Neuronal stem cell (in vitro differentiated cells): ENCODE measurements around the gene CHN2.
"Not testable (repeated sequence)": the region's sequence is repeated elsewhere in the genome, so short reads cannot be mapped to it uniquely, and the experiment has no call there.

Experiments used
- DNase-seq: peaks from one replicate; pipeline ENCODE4 v3.0.0-alpha.2; 2013; ENCODE audit warnings: low spot score
- H2AFZ ChIP-seq: one replicate; pipeline ENCODE4 v1.6.1; 2013; ENCODE audit warnings: mild to moderate bottlenecking, low read length, inconsistent platforms
- H2AK5ac ChIP-seq: 2 replicates; pipeline ENCODE4 v1.6.1; 2013; ENCODE audit warnings: low read depth, mild to moderate bottlenecking, inconsistent platforms, low read length, moderate library complexity, mixed read lengths
- H2BK120ac ChIP-seq: 2 replicates; pipeline ENCODE4 v1.6.1; 2013; ENCODE audit warnings: low read depth, mild to moderate bottlenecking, inconsistent platforms, low read length, moderate library complexity, mixed read lengths
- H2BK12ac ChIP-seq: one replicate; pipeline ENCODE4 v1.6.1; 2013; ENCODE audit warnings: low read length, inconsistent platforms
- H2BK15ac ChIP-seq: 2 replicates; pipeline ENCODE4 v1.6.1; 2013; ENCODE audit warnings: mild to moderate bottlenecking, low read length, inconsistent platforms, mixed read lengths
- H2BK5ac ChIP-seq: one replicate; pipeline ENCODE4 v1.6.1; 2013; ENCODE audit warnings: inconsistent platforms, mild to moderate bottlenecking, low read length, moderate library complexity
- H3K14ac ChIP-seq: one replicate; pipeline ENCODE4 v1.6.1; 2013; ENCODE audit warnings: low read length, inconsistent platforms
- H3K18ac ChIP-seq: 2 replicates; pipeline ENCODE4 v1.6.1; 2013; ENCODE audit warnings: low read length, inconsistent platforms
- H3K23ac ChIP-seq: 2 replicates; pipeline ENCODE4 v1.6.1; 2013; ENCODE audit warnings: low read depth, mild to moderate bottlenecking, mixed read lengths, low read length, inconsistent platforms; ENCODE audit not compliant: poor library complexity
- H3K27ac ChIP-seq: replicated peaks from 3 replicates; pipeline ENCODE4 v1.5.1; 2013; ENCODE audit warnings: low read length, inconsistent platforms
- H3K27me3 ChIP-seq, 3 experiments: 2 replicates each; pipeline ENCODE4 v1.6.1; 2013; ENCODE audit warnings: low read length in 3 of 3, mild to moderate bottlenecking in 2 of 3, inconsistent platforms in 1 of 3, low read depth in 1 of 3, mixed read lengths in 1 of 3, moderate library complexity in 1 of 3; ENCODE audit not compliant: control insufficient read depth in 3 of 3, insufficient read depth in 3 of 3
- H3K36me3 ChIP-seq, 2 donors: replicated peaks in 1 of 2; 2 replicates each; pipeline ENCODE4 v1.6.1; 2013; ENCODE audit warnings: low read length in 2 of 2; ENCODE audit not compliant: control insufficient read depth in 2 of 2, insufficient read depth in 2 of 2
- H3K4ac ChIP-seq: 2 replicates; pipeline ENCODE4 v1.6.1; 2013; ENCODE audit warnings: inconsistent platforms, mild to moderate bottlenecking, low read length, moderate library complexity
- H3K4me1 ChIP-seq, 2 donors: 1 replicate in 1 of 2; 2 replicates in 1 of 2; pipeline ENCODE4 v1.6.1; 2013; ENCODE audit warnings: low read length in 2 of 2, low read depth in 1 of 2; ENCODE audit not compliant: control insufficient read depth in 2 of 2, insufficient read depth in 1 of 2
- H3K4me2 ChIP-seq: one replicate; pipeline ENCODE4 v1.6.1; 2013; ENCODE audit warnings: mild to moderate bottlenecking, low read length, inconsistent platforms; ENCODE audit not compliant: insufficient read depth, poor library complexity, severe bottlenecking
- H3K4me3 ChIP-seq, 2 donors: 2 replicates each; pipeline ENCODE4 v1.5.1; 2013; ENCODE audit warnings: low read length in 2 of 2, mild to moderate bottlenecking in 2 of 2, inconsistent platforms in 1 of 2, moderate library complexity in 1 of 2
- H3K79me1 ChIP-seq: one replicate; pipeline ENCODE4 v1.6.1; 2013; ENCODE audit warnings: low read depth, mild to moderate bottlenecking, inconsistent platforms, low read length, moderate library complexity
- H3K9ac ChIP-seq: one replicate; pipeline ENCODE4 v1.6.1; 2013; ENCODE audit warnings: mild to moderate bottlenecking, low read depth, low read length, inconsistent platforms; ENCODE audit not compliant: poor library complexity
- H3K9me3 ChIP-seq, 2 donors: replicated peaks in 1 of 2; 2 replicates each; pipeline versions ENCODE3 to v1.6.1; 2013; ENCODE audit warnings: low read length in 2 of 2, mild to moderate bottlenecking in 2 of 2, inconsistent platforms in 1 of 2, low read depth in 1 of 2, mixed read lengths in 1 of 2, moderate library complexity in 1 of 2; ENCODE audit not compliant: control insufficient read depth in 2 of 2, insufficient read depth in 1 of 2
- H4K8ac ChIP-seq: one replicate; pipeline ENCODE4 v1.6.1; 2013; ENCODE audit warnings: low read depth, mild to moderate bottlenecking, inconsistent platforms, low read length, moderate library complexity
- H4K91ac ChIP-seq: one replicate; pipeline ENCODE4 v1.6.1; 2013; ENCODE audit warnings: low read length, low read depth, mild to moderate bottlenecking, inconsistent platforms; ENCODE audit not compliant: poor library complexity
- WGBS, 2 donors: extraction: QIAGEN DNeasy Blood & Tissue Kit; methylation state at CpG; one replicate each; pipeline ENCODE4 v1.1.7; 2013; ENCODE audit warnings: missing lambda C conversion rate in 2 of 2, mixed read lengths in 1 of 2; ENCODE audit not compliant: insufficient read length in 2 of 2, insufficient replicate concordance in 1 of 2; ENCODE audit errors: extremely low coverage in 2 of 2; 5-methylcytosine and 5-hydroxymethylcytosine counted together

The CHN2 gene

GRCh38 chr7:29528526-29528925, 334.0 kb downstream of the CHN2 start:
- H3K18ac ChIP-seq, H2AFZ ChIP-seq, H4K91ac ChIP-seq, H3K4me1 ChIP-seq, H3K9ac ChIP-seq, H2BK15ac ChIP-seq, H4K8ac ChIP-seq, H3K4ac ChIP-seq, H2BK5ac ChIP-seq, H3K4me3 ChIP-seq, H2BK12ac ChIP-seq, H3K27me3 ChIP-seq, H2AK5ac ChIP-seq, H3K14ac ChIP-seq, H2BK120ac ChIP-seq, H3K27ac ChIP-seq, H3K79me1 ChIP-seq, H3K9me3 ChIP-seq, DNase-seq, H3K23ac ChIP-seq, H3K36me3 ChIP-seq, H3K4me2 ChIP-seq: not testable (repeated sequence)
- no CpG with 5 or more reads among the region's 7 CpGs for WGBS, 2 donors
